Transverse colon (tissue), 3 donors: ENCODE measurements around the gene PCDHGA9.

Source experiments
- CTCF ChIP-seq, 5 experiments: fragments of 200-600 bp in 3 of 5; fragments of 450-650 bp in 2 of 5; sonication (generic) in 3 of 5; IDR thresholded peaks; 1 replicate in 2 of 5; 2 replicates in 3 of 5; pipeline ENCODE4 v1.5.1; 2016 to 2017; ENCODE audit warnings: antibody characterized with exemption in 5 of 5, inconsistent platforms in 3 of 5, mild to moderate bottlenecking in 2 of 5, moderate library complexity in 1 of 5
- POLR2A ChIP-seq: fragments of 450-650 bp; IDR thresholded peaks from one replicate; pipeline ENCODE4 v1.6.1; 2016; ENCODE audit warnings: antibody characterized with exemption, mild to moderate bottlenecking, moderate library complexity

GRCh38 chr5:141383345-141383744, 19.2 kb upstream of the PCDHGA9 start:
- no peak for TF ChIP-seq POLR2A
- TF ChIP-seq CTCF (IDR thresholded peaks at IDR 0.05), result no peak
